Activated naive CD8-positive, alpha-beta T cell treated with anti-CD3 and anti-CD28 coated beads, Interleukin-2, amount 10 ng/mL, durations not matched to agents 7 days and 5 days (primary cell): Measurements from ENCODE around the gene PAFAH2. TPM values are rescaled to one million over a fixed set of nuclear protein-coding genes. Genes with fewer than 3 reads are reported as not detected.

ENCODE experiments used
- ATAC-seq: fragments of 150-1000 bp; cut with Tn5 transposase; one replicate; pipeline ENCODE4 v1.10.0; 2021; ENCODE audit warnings: low read depth, moderate library complexity
- POLR2A ChIA-PET: fragments of 350-600 bp; sonication (Branson Sonifier 250); formaldehyde crosslinking; loops from one replicate; lab custom pipeline; 2021; ENCODE audit warnings: antibody characterized with exemption; lab: Charles Lee
- DNase-seq: peaks from one replicate; pipeline ENCODE4 v3.0.0; 2021
- H3K27ac Mint-ChIP-seq: one replicate; pipeline ENCODE4 v1.8.0; 2022; ENCODE audit warnings: mild to moderate bottlenecking, mixed read lengths
- H3K27me3 Mint-ChIP-seq: one replicate; pipeline ENCODE4 v1.8.0; 2022; ENCODE audit warnings: mild to moderate bottlenecking, moderate library complexity, mixed read lengths
- H3K36me3 Mint-ChIP-seq: one replicate; pipeline ENCODE4 v1.8.0; 2021; ENCODE audit warnings: mild to moderate bottlenecking, mixed read lengths
- H3K4me1 Mint-ChIP-seq: one replicate; pipeline ENCODE4 v1.8.0; 2021; ENCODE audit warnings: mixed read lengths
- H3K4me3 Mint-ChIP-seq: one replicate; pipeline ENCODE4 v1.8.0; 2022; ENCODE audit warnings: mild to moderate bottlenecking, moderate library complexity, mixed read lengths
- H3K9me3 Mint-ChIP-seq: one replicate; pipeline ENCODE4 v1.8.0; 2021; ENCODE audit warnings: mixed read lengths
- total RNA-seq, 2 experiments: library from RNA; stranded (reverse); gene quantifications; one replicate each; pipeline ENCODE4 v1.2.3, GENCODE V29; 2021

The PAFAH2 gene
- total RNA-seq, 2 experiments from 2014 or later: 13.5 to 15.4 TPM

GRCh38 chr1:26015358-26015757 is 17.5 kb upstream of the PAFAH2 start:
- H3K9me3 Mint-ChIP-seq: no peaks in the 10 kb centered on the region
- H3K27me3 Mint-ChIP-seq: peaks cover 4% of the 10 kb centered on the region
- peaks cover 19% of the 10 kb centered on the region for H3K4me1 Mint-ChIP-seq
- no peak overlapping the region for H3K4me3 Mint-ChIP-seq
- ATAC-seq: no peak
- no peaks in the 10 kb centered on the region for H3K36me3 Mint-ChIP-seq
- DNase-seq: no peak
- POLR2A ChIA-PET: no interaction called here
- no peak overlapping the region for H3K27ac Mint-ChIP-seq

- H3K4me3 Mint-ChIP-seq: no peak overlapping the region
- H3K36me3 Mint-ChIP-seq: no peaks in the 10 kb centered on the region
- ATAC-seq: no peak
- peaks cover 9% of the 10 kb centered on the region for H3K4me1 Mint-ChIP-seq
- H3K9me3 Mint-ChIP-seq: no peaks in the 10 kb centered on the region
- no peak overlapping the region for H3K27ac Mint-ChIP-seq
- POLR2A ChIA-PET: no interaction called here
- no peak for DNase-seq
- no peaks in the 10 kb centered on the region for H3K27me3 Mint-ChIP-seq
These were observed 16.3 kb upstream of the PAFAH2 start for GRCh38 chr1:26014179-26014578.

- no peaks in the 10 kb centered on the region for H3K36me3 Mint-ChIP-seq
- no peak overlapping the region for H3K4me3 Mint-ChIP-seq
- no peak overlapping the region for H3K27ac Mint-ChIP-seq
- no peaks in the 10 kb centered on the region for H3K9me3 Mint-ChIP-seq
- ATAC-seq (no peak), DNase-seq (no peak)
- H3K4me1 Mint-ChIP-seq: peaks cover 9% of the 10 kb centered on the region
- no peaks in the 10 kb centered on the region for H3K27me3 Mint-ChIP-seq
- POLR2A ChIA-PET: no interaction called here
These were observed 15.0 kb upstream of the PAFAH2 start for GRCh38 chr1:26012864-26013263.

- ATAC-seq (no peak), DNase-seq (no peak)
- no peaks in the 10 kb centered on the region for H3K9me3 Mint-ChIP-seq
- no peak overlapping the region for H3K4me3 Mint-ChIP-seq
- H3K36me3 Mint-ChIP-seq: no peaks in the 10 kb centered on the region
- H3K27me3 Mint-ChIP-seq: peaks cover 7% of the 10 kb centered on the region
- POLR2A ChIA-PET: no interaction called here
- no peaks in the 10 kb centered on the region for H3K4me1 Mint-ChIP-seq
- no peak overlapping the region for H3K27ac Mint-ChIP-seq
These were observed 13.0 kb upstream of the PAFAH2 start for GRCh38 chr1:26010825-26011224.

- DNase-seq: no peak
- Mint-ChIP-seq H3K4me3 (no peak overlapping the region), H3K9me3 (no peaks in the 10 kb centered on the region), H3K27ac (no peak overlapping the region), H3K27me3 (peaks cover 7% of the 10 kb centered on the region), H3K36me3 (no peaks in the 10 kb centered on the region), H3K4me1 (no peaks in the 10 kb centered on the region)
- no peak for ATAC-seq
- POLR2A ChIA-PET: no interaction called here
These were observed 12.1 kb upstream of the PAFAH2 start for GRCh38 chr1:26009796-26010447.

GRCh38 chr1:26006710-26007109 is 8.8 kb upstream of the PAFAH2 start:
- no peaks in the 10 kb centered on the region for H3K36me3 Mint-ChIP-seq
- no peak for ATAC-seq
- no peak for DNase-seq
- H3K4me3 Mint-ChIP-seq: no peak overlapping the region
- H3K4me1 Mint-ChIP-seq: peaks cover 2% of the 10 kb centered on the region
- POLR2A ChIA-PET: no interaction called here
- H3K27me3 Mint-ChIP-seq: peaks cover 9% of the 10 kb centered on the region
- no peaks in the 10 kb centered on the region for H3K9me3 Mint-ChIP-seq
- H3K27ac Mint-ChIP-seq: peak overlapping the region; percentile 9

- H3K4me3 Mint-ChIP-seq: no peak overlapping the region
- POLR2A ChIA-PET: no interaction called here
These were observed 7.7 kb upstream of the PAFAH2 start for GRCh38 chr1:26005434-26006105.

GRCh38 chr1:26003756-26004155 is 5.9 kb upstream of the PAFAH2 start:
- H3K4me3 Mint-ChIP-seq: no peak overlapping the region
- H3K36me3 Mint-ChIP-seq: no peaks in the 10 kb centered on the region
- no peak overlapping the region for H3K27ac Mint-ChIP-seq
- peaks cover 13% of the 10 kb centered on the region for H3K27me3 Mint-ChIP-seq
- DNase-seq: no peak
- POLR2A ChIA-PET: no interaction called here
- no peak for ATAC-seq
- no peaks in the 10 kb centered on the region for H3K9me3 Mint-ChIP-seq
- H3K4me1 Mint-ChIP-seq: peaks cover 3% of the 10 kb centered on the region

More at GRCh38 chr1:26005434-26006105, 7.7 kb upstream of the PAFAH2 start:
- no peaks in the 10 kb centered on the region for H3K36me3 Mint-ChIP-seq
- peaks cover 2% of the 10 kb centered on the region for H3K4me1 Mint-ChIP-seq
- peaks cover 13% of the 10 kb centered on the region for H3K27me3 Mint-ChIP-seq
- DNase-seq: no peak
- no peaks in the 10 kb centered on the region for H3K9me3 Mint-ChIP-seq
- no peak for ATAC-seq
- no peak overlapping the region for H3K27ac Mint-ChIP-seq

- H3K4me3 Mint-ChIP-seq: no peak overlapping the region
- H3K9me3 Mint-ChIP-seq: no peaks in the 10 kb centered on the region
- H3K27ac Mint-ChIP-seq: no peak overlapping the region
- POLR2A ChIA-PET: interaction anchor here (1.5 kb wide), 1 partner anchor 128 kb away, joined by 4 read pairs; the partner anchor contains the start of gene PAQR7
- DNase-seq: no peak
- H3K27me3 Mint-ChIP-seq: peaks cover 13% of the 10 kb centered on the region
- peaks cover 7% of the 10 kb centered on the region for H3K4me1 Mint-ChIP-seq
- H3K36me3 Mint-ChIP-seq: no peaks in the 10 kb centered on the region
- no peak for ATAC-seq
These were observed 5.4 kb upstream of the PAFAH2 start for GRCh38 chr1:26003262-26003661.

- H3K4me3 Mint-ChIP-seq: no peak overlapping the region
These were observed 1.4 kb upstream of the PAFAH2 start for GRCh38 chr1:25999041-25999800.

GRCh38 chr1:25996966-25997827 is 666 bp downstream of the PAFAH2 start:
- POLR2A ChIA-PET: interaction anchor here (0.6 to 4.4 kb wide), 24 partner anchors 9 to 1993 kb away, joined by 3 to 76 read pairs (median 5); partner anchors contain the start of genes MTFR1L, PAQR7 and STMN1
- H3K9me3 Mint-ChIP-seq: no peaks in the 10 kb centered on the region
- peak overlapping the region; percentile 99 for H3K27ac Mint-ChIP-seq
- peaks cover 4% of the 10 kb centered on the region for H3K27me3 Mint-ChIP-seq
- peak; percentile 15 for ATAC-seq
- H3K36me3 Mint-ChIP-seq: no peaks in the 10 kb centered on the region
- no peak for DNase-seq
- peak overlapping the region; percentile 97 for H3K4me3 Mint-ChIP-seq
- H3K4me1 Mint-ChIP-seq: peaks cover 27% of the 10 kb centered on the region

More at GRCh38 chr1:25999041-25999800, 1.4 kb upstream of the PAFAH2 start:
- peaks cover 4% of the 10 kb centered on the region for H3K27me3 Mint-ChIP-seq
- ATAC-seq: no peak
- POLR2A ChIA-PET: interaction anchor here (1.2 to 4.4 kb wide), 3 partner anchors 9 to 103 kb away, joined by 4 to 76 read pairs (median 26); no protein-coding TSS in a partner anchor
- no peaks in the 10 kb centered on the region for H3K9me3 Mint-ChIP-seq
- H3K4me1 Mint-ChIP-seq: peaks cover 16% of the 10 kb centered on the region
- H3K27ac Mint-ChIP-seq: no peak overlapping the region
- H3K36me3 Mint-ChIP-seq: no peaks in the 10 kb centered on the region
- no peak for DNase-seq

- no peak for DNase-seq
- no peak overlapping the region for H3K4me3 Mint-ChIP-seq
- H3K4me1 Mint-ChIP-seq: peaks cover 40% of the 10 kb centered on the region
- POLR2A ChIA-PET: interaction anchor here (0.5 to 1.7 kb wide), 4 partner anchors 24 to 1030 kb away, joined by 3 to 10 read pairs (median 4); partner anchors contain the start of gene STMN1
- no peaks in the 10 kb centered on the region for H3K9me3 Mint-ChIP-seq
- H3K36me3 Mint-ChIP-seq: no peaks in the 10 kb centered on the region
- no peaks in the 10 kb centered on the region for H3K27me3 Mint-ChIP-seq
- no peak for ATAC-seq
- no peak overlapping the region for H3K27ac Mint-ChIP-seq
These were observed 3.3 kb downstream of the PAFAH2 start for GRCh38 chr1:25994402-25995150.
